Bronchial epithelial cell (primary cell): ENCODE results near the gene CXXC5. TPM values are rescaled to one million over a fixed set of nuclear protein-coding genes. Genes with fewer than 3 reads are reported as not detected.

Experiments used
- DNase-seq: peaks from one replicate; pipeline ENCODE4 v3.0.0-alpha.2; 2010; ENCODE audit warnings: low read depth
- FAIRE-seq: peaks from 2 replicates; lab custom pipeline; 2011; peaks lifted over from hg19 to GRCh38; lab: Jason Lieb, UNC
- H3K27me3 ChIP-seq: 2 replicates; pipeline ENCODE4 v1.5.1; 2011; ENCODE audit warnings: low read length; ENCODE audit not compliant: control insufficient read depth, insufficient read depth
- H3K36me3 ChIP-seq: 2 replicates; pipeline ENCODE4 v1.5.1; 2011; ENCODE audit warnings: low read length; ENCODE audit not compliant: control insufficient read depth, insufficient read depth
- H3K4me3 ChIP-seq: 2 replicates; pipeline ENCODE4 v1.5.1; 2011; ENCODE audit warnings: mild to moderate bottlenecking, low read depth, low read length, control low read depth
- CTCF ChIP-seq: IDR thresholded peaks from 2 replicates; pipeline ENCODE4 v1.5.1; 2011; ENCODE audit warnings: mild to moderate bottlenecking, moderate library complexity, low read length, control low read depth, inconsistent platforms; ENCODE audit not compliant: insufficient read depth, severe bottlenecking
- total RNA-seq: library from RNA; depleted of rRNA; stranded (reverse); fragments of >200 nt; gene quantifications from 2 replicates; pipeline ENCODE4 v1.2.1, GENCODE V29; 2014

CXXC5 gene
- total RNA-seq, 1 donor from 2014 or later, result 6.1 TPM

- Histone ChIP-seq H3K27me3 (no peaks in the 10 kb centered on the region), H3K4me3 (no peak overlapping the region), H3K36me3 (no peaks in the 10 kb centered on the region)
- no peak for TF ChIP-seq CTCF
- FAIRE-seq, result no peak
- no peak for DNase-seq
These were observed 21.7 kb downstream of the CXXC5 start for GRCh38 chr5:139669662-139670368.

DNA sequence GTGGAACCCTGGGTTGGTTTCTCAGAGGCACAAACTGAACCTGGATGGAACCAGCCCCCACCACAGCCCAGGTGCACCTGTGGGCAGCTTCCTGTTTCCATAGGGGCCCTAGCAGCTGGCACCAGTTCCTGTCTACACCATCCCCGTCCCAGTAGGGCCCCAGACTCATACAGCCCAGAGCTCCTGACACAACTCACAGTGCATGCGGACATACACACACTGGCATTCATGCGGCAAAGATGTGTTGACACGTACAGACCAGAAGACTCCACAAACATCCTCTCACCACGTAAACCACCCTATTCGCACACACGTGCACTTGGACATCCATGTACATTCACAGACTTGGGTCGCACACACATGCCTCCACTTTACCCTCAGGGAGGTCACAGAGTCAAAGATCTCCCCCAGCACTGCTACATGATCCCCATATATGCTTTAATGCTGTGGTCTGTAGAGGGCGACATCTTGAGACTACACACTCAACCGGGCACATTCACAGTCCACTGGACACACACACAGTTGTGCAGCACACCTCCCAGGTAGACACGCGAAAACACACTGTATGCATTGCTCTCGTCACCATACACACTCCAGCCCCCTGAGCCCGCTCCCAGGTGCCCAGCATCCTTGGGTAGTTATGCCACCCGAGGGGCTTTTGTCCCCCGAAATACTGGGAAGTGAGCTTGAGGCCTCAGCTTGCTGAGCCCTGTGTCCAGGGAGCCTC is 22.4 kb downstream of the CXXC5 start:
- TF ChIP-seq CTCF, result peak; percentile 52
- DNase-seq (peak; percentile 31), FAIRE-seq (no peak)
- no peaks in the 10 kb centered on the region for H3K27me3 ChIP-seq
- H3K4me3 ChIP-seq, result no peak overlapping the region
- H3K36me3 ChIP-seq, result no peaks in the 10 kb centered on the region

DNA sequence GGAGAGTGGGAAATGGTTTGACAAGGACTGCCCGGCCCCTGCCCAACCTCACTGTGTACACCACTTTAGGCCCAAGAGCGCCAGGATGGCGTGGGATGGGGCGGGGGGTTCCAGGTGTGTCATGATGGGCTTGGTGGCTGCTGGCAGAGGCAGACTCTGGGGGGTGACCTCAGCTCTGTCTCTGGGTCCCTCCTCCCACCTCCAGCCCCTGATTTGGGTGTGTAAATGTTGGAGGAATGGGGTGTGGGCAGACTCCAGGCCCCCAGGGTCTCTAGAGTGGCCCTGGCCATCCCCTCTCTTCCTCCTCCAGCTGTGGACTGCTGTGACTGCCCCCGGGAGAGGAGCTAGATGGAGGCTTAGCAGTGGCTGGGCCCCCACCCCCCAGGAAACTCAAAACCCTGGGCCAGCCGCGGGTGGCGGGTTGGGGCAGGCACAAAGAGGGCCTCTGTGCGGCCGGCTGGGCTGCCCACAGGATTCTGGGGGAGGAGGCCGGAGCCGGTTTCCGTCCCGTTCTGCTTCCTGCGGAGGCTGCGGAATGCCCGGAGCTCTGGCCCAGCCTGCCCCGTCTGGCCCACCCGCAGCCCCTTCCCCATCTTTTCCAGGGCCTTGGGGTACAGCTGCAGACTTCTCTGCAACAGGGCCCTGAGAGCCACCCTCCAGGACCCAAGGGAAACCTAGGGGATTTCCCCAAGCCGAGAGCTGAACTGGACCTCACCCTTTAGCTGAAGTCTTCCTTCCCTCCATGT is 23.1 kb downstream of the CXXC5 start:
- H3K27me3 ChIP-seq, result no peaks in the 10 kb centered on the region
- H3K4me3 ChIP-seq, result no peak overlapping the region
- DNase-seq (peak; percentile 29), FAIRE-seq (no peak)
- no peak for TF ChIP-seq CTCF
- H3K36me3 ChIP-seq, result no peaks in the 10 kb centered on the region

DNA sequence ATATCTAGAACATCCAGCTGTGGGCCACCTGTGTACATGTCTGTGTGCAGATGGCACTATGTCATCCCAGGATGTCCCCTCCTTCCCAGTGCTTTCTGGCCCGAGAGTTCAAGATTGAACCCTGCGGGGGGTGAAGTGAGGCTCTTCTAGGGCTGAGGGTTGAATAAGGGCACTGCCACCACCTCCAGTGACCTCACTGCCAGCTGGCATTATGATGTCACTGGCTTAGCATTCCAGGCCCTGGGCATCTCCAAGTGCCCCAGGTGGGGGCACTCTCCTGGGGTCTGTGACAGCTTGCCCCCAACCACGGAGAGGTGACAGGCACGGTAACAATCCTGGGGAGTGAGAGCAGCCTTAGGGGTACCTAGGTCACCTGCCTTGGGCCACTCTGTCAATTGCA is 27.1 kb downstream of the CXXC5 start:
- DNase-seq (no peak), FAIRE-seq (no peak)
- no peaks in the 10 kb centered on the region for H3K27me3 ChIP-seq
- peaks cover under 1% of the 10 kb centered on the region for H3K36me3 ChIP-seq
- no peak overlapping the region for H3K4me3 ChIP-seq
- TF ChIP-seq CTCF, result no peak

DNA sequence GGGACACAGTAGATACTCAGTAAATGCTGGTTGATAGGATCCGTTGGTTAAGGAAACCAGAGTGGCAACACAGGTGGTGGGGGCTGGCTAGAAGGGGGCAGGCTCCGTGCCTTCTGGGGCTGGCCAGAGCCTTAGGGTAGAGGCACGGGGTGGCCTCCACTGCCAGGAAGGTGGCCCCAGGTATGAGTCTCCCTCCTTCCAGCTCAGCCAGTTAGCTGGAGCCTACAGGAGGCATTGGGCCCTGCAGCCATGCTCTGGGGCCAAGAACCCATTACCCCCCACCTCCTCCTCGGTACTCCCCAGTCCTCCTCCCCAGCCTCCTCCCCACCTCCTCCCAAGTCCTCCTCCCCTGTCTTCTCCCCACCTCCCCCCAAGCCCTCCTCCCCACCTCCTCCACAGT is 27.7 kb downstream of the CXXC5 start:
- TF ChIP-seq CTCF, result no peak
- Histone ChIP-seq H3K36me3 (peaks cover 3% of the 10 kb centered on the region), H3K27me3 (no peaks in the 10 kb centered on the region), H3K4me3 (no peak overlapping the region)
- FAIRE-seq (no peak), DNase-seq (no peak)
